SH-SY5Y (cell line): ENCODE results near the gene ADARB2.

Experiments
- GATA2 ChIP-seq: IDR thresholded peaks from 2 replicates; pipeline ENCODE4 v1.6.1; 2011; ENCODE audit warnings: mild to moderate bottlenecking, low read depth, low read length
- GATA3 ChIP-seq: IDR thresholded peaks from 2 replicates; pipeline ENCODE4 v1.6.1; 2011; ENCODE audit warnings: low read depth, mild to moderate bottlenecking, low read length, moderate library complexity

- TF ChIP-seq GATA3 (no peak), GATA2 (no peak)
Observed at GRCh38 chr10:1180071-1180730, 557.1 kb downstream of the ADARB2 start.
